Measurements from ENCODE around the gene LIN7B. TPM values are rescaled to one million over a fixed set of nuclear protein-coding genes. Genes with fewer than 3 reads are reported as not detected.

LIN7B gene
- total RNA-seq, 1 experiment from 2014 or later: 4.2 TPM

GRCh38 chr19:49130325-49130724 is 16.2 kb downstream of the LIN7B start:
- Mint-ChIP-seq H3K9me3 (no peaks in the 10 kb centered on the region), H3K4me1 (peaks cover 21 to 40% of the 10 kb centered on the region in 2 experiments), H3K27me3 (ENCODE audit: low read depth) (peaks cover 3% of the 10 kb centered on the region), H3K27ac (no peak overlapping the region), H3K36me3 (ENCODE audit: insufficient read depth in 1 of 3, low read depth in 3 of 3) (peaks cover 23 to 33% (median 29%) of the 10 kb centered on the region in 3 experiments), H3K4me3 (no peak overlapping the region)
- H2BK12ac ChIP-seq (ENCODE audit: insufficient read length, low read depth, low read length): no peak overlapping the region
- H2BK5ac ChIP-seq (ENCODE audit: insufficient read length, low read length): no peak overlapping the region
- no peak overlapping the region for H3K18ac ChIP-seq (ENCODE audit: insufficient read length, low read depth, low read length)
- H3K23me2 ChIP-seq (ENCODE audit: insufficient read length, low read depth, low read length, poor library complexity, severe bottlenecking): peaks cover 7% of the 10 kb centered on the region
- H2BK20ac ChIP-seq (ENCODE audit: low read depth, low read length, poor library complexity, severe bottlenecking): no peak overlapping the region
- H3K23ac ChIP-seq (ENCODE audit: insufficient read length, low read depth, low read length): no peak overlapping the region
- no peak overlapping the region for H3K14ac ChIP-seq (ENCODE audit: insufficient read depth, low read length)
- H2BK15ac ChIP-seq (ENCODE audit: low read depth, low read length): no peak overlapping the region
- no peaks in the 10 kb centered on the region for H4K20me1 ChIP-seq (ENCODE audit: control insufficient read depth, insufficient read depth, insufficient read length)
- no peak overlapping the region for H4K5ac ChIP-seq (ENCODE audit: insufficient read length, low read depth, low read length)
- H3K4ac ChIP-seq (ENCODE audit: low read depth, low read length): no peak overlapping the region
- H3K79me1 ChIP-seq (ENCODE audit: insufficient read depth, low read depth, low read length, poor library complexity, severe bottlenecking): no peaks in the 10 kb centered on the region
- no peaks in the 10 kb centered on the region for H3K27me3 ChIP-seq (ENCODE audit: insufficient read depth, low read length)
- no peak overlapping the region for H3T11ph ChIP-seq (ENCODE audit: low read length)
- no peak overlapping the region for H2AK5ac ChIP-seq (ENCODE audit: insufficient read length, low read length)
- peaks cover 4% of the 10 kb centered on the region; the same call in 1 of the 2 replicates for H3K4me1 ChIP-seq (ENCODE audit: insufficient read depth, low read length)
- H2AFZ ChIP-seq (ENCODE audit: low read length): no peak overlapping the region
- WGBS (ENCODE audit: extremely low coverage, insufficient read length, low lambda C conversion rate): no CpG with 5 or more reads among the region's 24 CpGs
- H3K27ac ChIP-seq (ENCODE audit: insufficient read length, low read depth, low read length): no peak overlapping the region
- no peak for TF ChIP-seq CTCF (conservative IDR thresholded peaks at IDR 0.05)
- no peak for DNase-seq
- H4K91ac ChIP-seq (ENCODE audit: insufficient read length, low read depth, low read length): no peak overlapping the region
- no peak overlapping the region for H3K56ac ChIP-seq (ENCODE audit: insufficient read length, low read depth, low read length)
- no peak overlapping the region for H4K8ac ChIP-seq (replicated peaks; ENCODE audit: insufficient read length, low read depth, low read length)
- no peak overlapping the region for H2BK120ac ChIP-seq (ENCODE audit: low read depth, low read length, poor library complexity, severe bottlenecking)
- no peaks in the 10 kb centered on the region for H3K79me2 ChIP-seq (ENCODE audit: insufficient read depth, low read length)
- H3K9me3 ChIP-seq (ENCODE audit: control insufficient read depth, low read depth, low read length): no peaks in the 10 kb centered on the region
- no peak overlapping the region for H3K4me2 ChIP-seq (ENCODE audit: insufficient read depth, insufficient read length, low read length)
- no peak overlapping the region for H3K9ac ChIP-seq (ENCODE audit: extremely low read depth, insufficient read length, low read length)

Measured in H9 (cell line).